ENCODE data around the gene PLA2G4E. TPM values are rescaled to one million over a fixed set of nuclear protein-coding genes. Genes with fewer than 3 reads are reported as not detected.

The PLA2G4E gene
- total RNA-seq, 3 donors from 2014 or later, result not detected

GRCh38 chr15:41936155-41936554 is 84.7 kb downstream of the PLA2G4E start:
- H3K36me3 ChIP-seq, result no peaks in the 10 kb centered on the region
- no peak overlapping the region for H3K4me3 ChIP-seq
- H3K9me3 ChIP-seq, result no peaks in the 10 kb centered on the region
- TF ChIP-seq POLR2AphosphoS5 (IDR thresholded peaks at IDR 0.05) (no peak), POLR2A (IDR thresholded peaks at IDR 0.05) (no peak), CTCF (IDR thresholded peaks at IDR 0.05) (no peak)
- DNase-seq (ENCODE audit: low spot score in 2 of 2), result no peak
- intact Hi-C loops (cut with DNase I; ENCODE audit: low total_unique reads), result no loop called here
- H3K4me1 ChIP-seq, result peaks cover 6 to 30% of the 10 kb centered on the region in 2 donors
- H3K27ac ChIP-seq, result peak overlapping the region; percentile 91 to 93
- H3K27me3 ChIP-seq, result no peaks in the 10 kb centered on the region

GRCh38 chr15:41935566-41936020 is 85.2 kb downstream of the PLA2G4E start:
- TF ChIP-seq POLR2A (IDR thresholded peaks at IDR 0.05) (no peak), POLR2AphosphoS5 (IDR thresholded peaks at IDR 0.05) (no peak), CTCF (IDR thresholded peaks at IDR 0.05) (no peak)
- H3K27me3 ChIP-seq, result no peaks in the 10 kb centered on the region
- H3K36me3 ChIP-seq, result no peaks in the 10 kb centered on the region
- H3K4me1 ChIP-seq, result peaks cover 6 to 30% of the 10 kb centered on the region in 2 donors
- no peaks in the 10 kb centered on the region for H3K9me3 ChIP-seq
- peak overlapping the region; percentile 91 to 93 for H3K27ac ChIP-seq
- intact Hi-C loops (cut with DNase I; ENCODE audit: low total_unique reads), result no loop called here
- DNase-seq (ENCODE audit: low spot score in 2 of 2), result no peak
- no peak overlapping the region for H3K4me3 ChIP-seq

- intact Hi-C loops (cut with DNase I; ENCODE audit: low total_unique reads), result no loop called here
Observed at GRCh38 chr15:41934843-41935242, 86.0 kb downstream of the PLA2G4E start.

GRCh38 chr15:41933771-41934170 is 87.1 kb downstream of the PLA2G4E start:
- intact Hi-C loops (cut with DNase I; ENCODE audit: low total_unique reads), result no loop called here
- H3K36me3 ChIP-seq, result no peaks in the 10 kb centered on the region

More at GRCh38 chr15:41934843-41935242, 86.0 kb downstream of the PLA2G4E start:
- peak overlapping the region; percentile 91 to 93 for H3K27ac ChIP-seq
- no peaks in the 10 kb centered on the region for H3K27me3 ChIP-seq
- no peaks in the 10 kb centered on the region for H3K36me3 ChIP-seq
- peak; percentile 69 to 87 for DNase-seq (ENCODE audit: low spot score in 2 of 2)
- TF ChIP-seq POLR2A (IDR thresholded peaks at IDR 0.05) (no peak), POLR2AphosphoS5 (IDR thresholded peaks at IDR 0.05) (peak in 1 of 3 donors; percentile 28), CTCF (IDR thresholded peaks at IDR 0.05) (no peak)
- H3K4me3 ChIP-seq, result peak overlapping the region in 1 of 3 donors; percentile 17
- peaks cover 6 to 36% of the 10 kb centered on the region in 2 donors for H3K4me1 ChIP-seq
- no peaks in the 10 kb centered on the region for H3K9me3 ChIP-seq

More at GRCh38 chr15:41933771-41934170, 87.1 kb downstream of the PLA2G4E start:
- H3K27ac ChIP-seq, result peak overlapping the region; percentile 91 to 93
- DNase-seq (ENCODE audit: low spot score in 2 of 2), result no peak
- H3K4me1 ChIP-seq, result peaks cover 6 to 46% of the 10 kb centered on the region in 2 donors
- H3K9me3 ChIP-seq, result no peaks in the 10 kb centered on the region
- H3K27me3 ChIP-seq, result no peaks in the 10 kb centered on the region
- H3K4me3 ChIP-seq, result no peak overlapping the region
- TF ChIP-seq POLR2A (IDR thresholded peaks at IDR 0.05), result no peak
- TF ChIP-seq POLR2AphosphoS5 (IDR thresholded peaks at IDR 0.05), result no peak
- no peak for TF ChIP-seq CTCF (IDR thresholded peaks at IDR 0.05)

Data from breast epithelium (tissue), 4 donors.